Adrenal gland (tissue), 12 donors: ENCODE results near the gene TRMT61A. TPM values are rescaled to one million over a fixed set of nuclear protein-coding genes. Genes with fewer than 3 reads are reported as not detected.

Experiments
- DNase-seq, 7 donors: peaks; one replicate each; pipeline ENCODE4 v3.0.0-alpha.2; 2019 to 2020
- H3K27ac ChIP-seq, 5 donors: fragments of 200-600 bp; sonication (generic) in 4 of 5; 1 replicate in 3 of 5; 2 replicates in 2 of 5; pipeline versions ENCODE4 v1.5.1 to v1.8.0; 2016 to 2020; ENCODE audit warnings: mild to moderate bottlenecking in 1 of 5
- H3K27me3 ChIP-seq: fragments of 200-600 bp; 2 replicates; pipeline ENCODE4 v1.8.0; 2021
- H3K36me3 ChIP-seq, 2 donors: fragments of 200-600 bp; replicated peaks in 1 of 2; 1 replicate in 1 of 2; 2 replicates in 1 of 2; pipeline versions ENCODE4 v1.5.1 to v1.8.0; 2018 to 2022
- H3K4me1 ChIP-seq, 2 donors: fragments of 200-600 bp; replicated peaks in 1 of 2; 1 replicate in 1 of 2; 2 replicates in 1 of 2; pipeline versions ENCODE4 v1.5.1 to v1.8.0; 2018 to 2021
- H3K4me3 ChIP-seq, 4 donors: fragments of 200-600 bp; sonication (generic) in 3 of 4; one replicate each; pipeline ENCODE4 v1.5.1; 2016 to 2018
- H3K9me3 ChIP-seq, 3 donors: fragments of 200-600 bp; sonication (generic) in 1 of 3; replicated peaks in 1 of 3; 1 replicate in 2 of 3; 2 replicates in 1 of 3; pipeline versions ENCODE4 v1.5.1 to v1.8.0; 2016 to 2021
- CTCF ChIP-seq, 6 experiments: fragments of 450-650 bp in 4 of 6; fragments of 200-600 bp in 2 of 6; sonication (generic) in 1 of 6; IDR thresholded peaks; 1 replicate in 5 of 6; 2 replicates in 1 of 6; pipeline versions ENCODE4 v1.5.1 to v1.8.0; 2016 to 2021; ENCODE audit warnings: antibody characterized with exemption in 6 of 6, mild to moderate bottlenecking in 2 of 6, moderate library complexity in 1 of 6
- POLR2A ChIP-seq, 2 donors: fragments of 450-650 bp; IDR thresholded peaks; one replicate each; pipeline ENCODE4 v1.6.1; 2017; ENCODE audit warnings: antibody characterized with exemption in 2 of 2, mild to moderate bottlenecking in 2 of 2, moderate library complexity in 1 of 2
- WGBS, 4 donors: extraction: QIAGEN DNeasy Blood & Tissue Kit in 2 of 4; methylation state at CpG; one replicate each; pipeline versions ENCODE4 v1.1.5 to v1.1.7; 2013 to 2017; 5-methylcytosine and 5-hydroxymethylcytosine counted together
- intact Hi-C, 2 donors: fragments of 100-400 bp; cut with DNase I; formaldehyde crosslinking; loops; one replicate each; pipeline versions ENCODE4 v1.14.1 to v1.15.0; 2022 to 2023
- polyA plus RNA-seq, 3 donors: library from polyadenylated mRNA; stranded (reverse); fragments of 200-250 nt in 2 of 3; fragments of 350-450 nt in 1 of 3; fragmentation: Illumina TruSeq in 1 of 3; extraction: RNeasy Lipid Tissue Mini Kit (QIAGEN cat#74804) in 1 of 3; gene quantifications; one replicate each; pipeline ENCODE4 v1.2.3, GENCODE V29; 2013 to 2014
- total RNA-seq, 9 donors: library from RNA; depleted of rRNA in 4 of 9; stranded (reverse); fragments of >200 nt in 4 of 9; fragments of 120-200 nt in 1 of 9; fragmentation: NEBNext Ultra II Directional in 1 of 9; extraction: Animal tissue kit (Norgen Biotek cat#: 25700) in 1 of 9; gene quantifications; one replicate each; pipeline versions ENCODE4 v1.1.0 to v1.2.4, GENCODE V29; 2013 to 2023
- donor health status: healthy with polysubstance abuse.
- donor health status: Bipolar disorder and iron deficiency.
- donor health status: DM: yes; HTN: yes; CAD: no.
- donor health status: DM: no; HTN: no; CAD: no.
- donor health status: DM: no; HTN: no; CAD: no.
- donor health status: DM: yes; HTN: yes; CAD: no.

TRMT61A gene
- total and polyA plus RNA-seq, 12 donors: 2.5 to 26.0 (median 13.5) TPM

GRCh38 chr14:103485504-103485903, 43.5 kb upstream of the TRMT61A start:
- Histone ChIP-seq H3K27me3 (no peaks in the 10 kb centered on the region), H3K36me3 (peaks cover 0 to 46% of the 10 kb centered on the region in 2 donors), H3K27ac (peak overlapping the region in 4 of 5 donors; percentile 32 to 47 (median 40)), H3K9me3 (no peaks in the 10 kb centered on the region), H3K4me3 (no peak overlapping the region), H3K4me1 (peaks cover 8 to 31% of the 10 kb centered on the region in 2 donors)
- intact Hi-C loops: no loop called here
- TF ChIP-seq POLR2A (IDR thresholded peaks at IDR 0.05): no peak
- TF ChIP-seq CTCF (IDR thresholded peaks at IDR 0.05): no peak
- 37 to 50% (median 46%) methylated on average over 2 of the region's 2 CpGs for WGBS, 4 donors
- DNase-seq: peak in 4 of 7 donors; percentile 59 to 70 (median 61)

GRCh38 chr14:103488071-103488470, 40.9 kb upstream of the TRMT61A start:
- Histone ChIP-seq H3K27me3 (no peaks in the 10 kb centered on the region), H3K4me1 (peaks cover 11 to 27% of the 10 kb centered on the region in 2 donors), H3K27ac (no peak overlapping the region), H3K9me3 (no peaks in the 10 kb centered on the region), H3K36me3 (peaks cover 0 to 41% of the 10 kb centered on the region in 2 donors), H3K4me3 (no peak overlapping the region)
- intact Hi-C loops: no loop called here
- 92 to 95% (median 94%) methylated on average over 6 of the region's 6 CpGs for WGBS, 4 donors
- DNase-seq: peak in 1 of 7 donors; percentile 35
- TF ChIP-seq POLR2A (IDR thresholded peaks at IDR 0.05) (no peak), CTCF (IDR thresholded peaks at IDR 0.05) (no peak)

- Histone ChIP-seq H3K4me1 (peaks cover 8 to 18% of the 10 kb centered on the region in 2 donors), H3K36me3 (peaks cover 0 to 41% of the 10 kb centered on the region in 2 donors), H3K9me3 (no peaks in the 10 kb centered on the region), H3K27ac (no peak overlapping the region), H3K4me3 (no peak overlapping the region), H3K27me3 (no peaks in the 10 kb centered on the region)
- intact Hi-C loops: no loop called here
- WGBS, 4 donors: 80 to 89% (median 85%) methylated on average over 2 of the region's 2 CpGs
- TF ChIP-seq CTCF (IDR thresholded peaks at IDR 0.05): no peak
- TF ChIP-seq POLR2A (IDR thresholded peaks at IDR 0.05): no peak
- DNase-seq: peak in 1 of 7 donors; percentile 30
Observed at GRCh38 chr14:103488960-103489359, 40.0 kb upstream of the TRMT61A start.

- Histone ChIP-seq H3K4me3 (no peak overlapping the region), H3K36me3 (peaks cover 0 to 43% of the 10 kb centered on the region in 2 donors), H3K9me3 (no peaks in the 10 kb centered on the region), H3K27ac (no peak overlapping the region), H3K27me3 (no peaks in the 10 kb centered on the region), H3K4me1 (peaks cover 3 to 15% of the 10 kb centered on the region in 2 donors)
- intact Hi-C loops: loop anchor here in 1 of 2 donors (10.0 kb wide), 2 partner anchors 55 to 155 kb away; partner anchors contain the start of gene EIF5
- no peak for DNase-seq
- 70 to 90% (median 82%) methylated on average over 2 of the region's 2 CpGs for WGBS, 4 donors
- TF ChIP-seq POLR2A (IDR thresholded peaks at IDR 0.05) (no peak), CTCF (IDR thresholded peaks at IDR 0.05) (no peak)
Observed at GRCh38 chr14:103489621-103490020, 39.4 kb upstream of the TRMT61A start.
